Measurements from ENCODE around the gene NAALADL1. TPM values are rescaled to one million over a fixed set of nuclear protein-coding genes. Genes with fewer than 3 reads are reported as not detected.

Gene NAALADL1
- total RNA-seq, 1 donor from 2014 or later, result not detected

GRCh38 chr11:65071907-65072630, 13.7 kb upstream of the NAALADL1 start:
- Mint-ChIP-seq H3K9me3 (ENCODE audit: unreplicated experiment) (no peaks in the 10 kb centered on the region), H3K4me3 (ENCODE audit: unreplicated experiment) (no peak overlapping the region), H3K27ac (ENCODE audit: unreplicated experiment) (no peak overlapping the region), H3K36me3 (ENCODE audit: unreplicated experiment) (no peaks in the 10 kb centered on the region), H3K4me1 (ENCODE audit: unreplicated experiment) (no peaks in the 10 kb centered on the region), H3K27me3 (ENCODE audit: unreplicated experiment) (no peaks in the 10 kb centered on the region)
- DNase-seq (ENCODE audit: extremely low spot score, unreplicated experiment), result no peak
- TF ChIP-seq CTCF (IDR thresholded peaks at IDR 0.05), result no peak

- no peaks in the 10 kb centered on the region for H3K27me3 Mint-ChIP-seq (ENCODE audit: unreplicated experiment)
- no peaks in the 10 kb centered on the region for H3K4me1 Mint-ChIP-seq (ENCODE audit: unreplicated experiment)
- DNase-seq (ENCODE audit: extremely low spot score, unreplicated experiment), result no peak
- H3K27ac Mint-ChIP-seq (ENCODE audit: unreplicated experiment), result no peak overlapping the region
- H3K4me3 Mint-ChIP-seq (ENCODE audit: unreplicated experiment), result no peak overlapping the region
- H3K36me3 Mint-ChIP-seq (ENCODE audit: unreplicated experiment), result no peaks in the 10 kb centered on the region
- H3K9me3 Mint-ChIP-seq (ENCODE audit: unreplicated experiment), result no peaks in the 10 kb centered on the region
- TF ChIP-seq CTCF (IDR thresholded peaks at IDR 0.05), result no peak
Observed at GRCh38 chr11:65069217-65069616, 10.9 kb upstream of the NAALADL1 start.

GRCh38 chr11:65067446-65067845, 9.1 kb upstream of the NAALADL1 start:
- H3K9me3 Mint-ChIP-seq (ENCODE audit: unreplicated experiment), result no peaks in the 10 kb centered on the region
- no peak overlapping the region for H3K4me3 Mint-ChIP-seq (ENCODE audit: unreplicated experiment)
- no peak overlapping the region for H3K27ac Mint-ChIP-seq (ENCODE audit: unreplicated experiment)

GRCh38 chr11:65066805-65067291, 8.5 kb upstream of the NAALADL1 start:
- no peak for TF ChIP-seq CTCF (IDR thresholded peaks at IDR 0.05)
- DNase-seq (ENCODE audit: extremely low spot score, unreplicated experiment), result no peak
- Mint-ChIP-seq H3K27ac (ENCODE audit: unreplicated experiment) (no peak overlapping the region), H3K4me3 (ENCODE audit: unreplicated experiment) (no peak overlapping the region), H3K36me3 (ENCODE audit: unreplicated experiment) (no peaks in the 10 kb centered on the region), H3K9me3 (ENCODE audit: unreplicated experiment) (no peaks in the 10 kb centered on the region), H3K27me3 (ENCODE audit: unreplicated experiment) (no peaks in the 10 kb centered on the region), H3K4me1 (ENCODE audit: unreplicated experiment) (no peaks in the 10 kb centered on the region)

More at GRCh38 chr11:65067446-65067845, 9.1 kb upstream of the NAALADL1 start:
- no peaks in the 10 kb centered on the region for H3K36me3 Mint-ChIP-seq (ENCODE audit: unreplicated experiment)
- H3K27me3 Mint-ChIP-seq (ENCODE audit: unreplicated experiment), result no peaks in the 10 kb centered on the region
- DNase-seq (ENCODE audit: extremely low spot score, unreplicated experiment), result no peak
- no peak for TF ChIP-seq CTCF (IDR thresholded peaks at IDR 0.05)
- H3K4me1 Mint-ChIP-seq (ENCODE audit: unreplicated experiment), result no peaks in the 10 kb centered on the region

GRCh38 chr11:65066315-65066714, 8.0 kb upstream of the NAALADL1 start:
- H3K36me3 Mint-ChIP-seq (ENCODE audit: unreplicated experiment), result no peaks in the 10 kb centered on the region
- no peak for TF ChIP-seq CTCF (IDR thresholded peaks at IDR 0.05)
- no peaks in the 10 kb centered on the region for H3K9me3 Mint-ChIP-seq (ENCODE audit: unreplicated experiment)
- no peak for DNase-seq (ENCODE audit: extremely low spot score, unreplicated experiment)
- no peaks in the 10 kb centered on the region for H3K4me1 Mint-ChIP-seq (ENCODE audit: unreplicated experiment)
- no peaks in the 10 kb centered on the region for H3K27me3 Mint-ChIP-seq (ENCODE audit: unreplicated experiment)
- H3K27ac Mint-ChIP-seq (ENCODE audit: unreplicated experiment), result no peak overlapping the region
- no peak overlapping the region for H3K4me3 Mint-ChIP-seq (ENCODE audit: unreplicated experiment)

Data from osteocyte (in vitro differentiated cells).